Measurements from ENCODE around the gene FOXP4.

The FOXP4 gene

GRCh38 chr6:41638002-41638934 lies 92.1 kb downstream of the FOXP4 start, which contains the start of gene MDFI:
Gene MDFI, plus strand, starts transcription at chr6:41638468. Its CDS starts 282 bp downstream, at chr6:41638750.
- no peaks in the 10 kb centered on the region for H3K9me3 ChIP-seq (ENCODE audit: low read length)
- H4K20me1 ChIP-seq (ENCODE audit: insufficient read depth, low read length) = no peaks in the 10 kb centered on the region
- H3K4me2 ChIP-seq (ENCODE audit: low read length) = no peak within 1 kb of the TSS
- no peak for TF ChIP-seq EZH2 (IDR thresholded peaks at IDR 0.05; ENCODE audit: borderline replicate concordance, low read length)
- TF ChIP-seq CTCF (IDR thresholded peaks at IDR 0.05; ENCODE audit: low read length) = no peak
- no peak within 1 kb of the TSS for H3K4me3 ChIP-seq (ENCODE audit: low read depth, low read length, poor library complexity, severe bottlenecking)
- no peaks in the 10 kb centered on the region for H3K36me3 ChIP-seq (ENCODE audit: insufficient read depth, low read length)
- no peaks in the 10 kb centered on the region; the same call in 1 of the 2 replicates for H3K27me3 ChIP-seq (ENCODE audit: insufficient read depth, low read length)
- no peak within 1 kb of the TSS for H2AFZ ChIP-seq (ENCODE audit: low read length)
- no peak within 1 kb of the TSS for H3K27ac ChIP-seq (ENCODE audit: low read depth, low read length, poor library complexity, severe bottlenecking)
- H3K79me2 ChIP-seq (ENCODE audit: insufficient read depth, low read length) = no peaks in the 10 kb centered on the region
- no peaks in the 10 kb centered on the region for H3K4me1 ChIP-seq (ENCODE audit: insufficient read depth, low read length, severe bottlenecking)
- H3K9me2 ChIP-seq (ENCODE audit: low read depth, low read length) = no peaks in the 10 kb centered on the region
- no peaks in the 10 kb centered on the region for H3F3A ChIP-seq (ENCODE audit: insufficient read depth, low read length)
- no peak within 1 kb of the TSS for H3K9ac ChIP-seq (ENCODE audit: low read length)

- H3K79me2 ChIP-seq (ENCODE audit: insufficient read depth, low read length) = no peaks in the 10 kb centered on the region
- H3K9me2 ChIP-seq (ENCODE audit: low read depth, low read length) = no peaks in the 10 kb centered on the region
- H3K4me1 ChIP-seq (ENCODE audit: insufficient read depth, low read length, severe bottlenecking) = no peaks in the 10 kb centered on the region
- no peaks in the 10 kb centered on the region for H3F3A ChIP-seq (ENCODE audit: insufficient read depth, low read length)
- H3K9ac ChIP-seq (ENCODE audit: low read length) = no peak overlapping the region
- no peaks in the 10 kb centered on the region for H3K9me3 ChIP-seq (ENCODE audit: low read length)
- H3K36me3 ChIP-seq (ENCODE audit: insufficient read depth, low read length) = no peaks in the 10 kb centered on the region
- no peak overlapping the region for H3K4me2 ChIP-seq (ENCODE audit: low read length)
- no peak for TF ChIP-seq CTCF (IDR thresholded peaks at IDR 0.05; ENCODE audit: low read length)
- TF ChIP-seq EZH2 (IDR thresholded peaks at IDR 0.05; ENCODE audit: borderline replicate concordance, low read length) = no peak
- H2AFZ ChIP-seq (ENCODE audit: low read length) = no peak overlapping the region
- no peaks in the 10 kb centered on the region for H4K20me1 ChIP-seq (ENCODE audit: insufficient read depth, low read length)
- no peak overlapping the region for H3K27ac ChIP-seq (ENCODE audit: low read depth, low read length, poor library complexity, severe bottlenecking)
- no peaks in the 10 kb centered on the region; the same call in 1 of the 2 replicates for H3K27me3 ChIP-seq (ENCODE audit: insufficient read depth, low read length)
- H3K4me3 ChIP-seq (ENCODE audit: low read depth, low read length, poor library complexity, severe bottlenecking) = no peak overlapping the region
These were observed 93.0 kb downstream of the FOXP4 start for GRCh38 chr6:41638935-41639808.

- H3F3A ChIP-seq (ENCODE audit: insufficient read depth, low read length) = no peaks in the 10 kb centered on the region
- no peaks in the 10 kb centered on the region for H4K20me1 ChIP-seq (ENCODE audit: insufficient read depth, low read length)
- H3K9me3 ChIP-seq (ENCODE audit: low read length) = no peaks in the 10 kb centered on the region
- H3K36me3 ChIP-seq (ENCODE audit: insufficient read depth, low read length) = no peaks in the 10 kb centered on the region
- no peak overlapping the region for H2AFZ ChIP-seq (ENCODE audit: low read length)
- no peak overlapping the region for H3K9ac ChIP-seq (ENCODE audit: low read length)
- no peak overlapping the region for H3K4me2 ChIP-seq (ENCODE audit: low read length)
- H3K4me3 ChIP-seq (ENCODE audit: low read depth, low read length, poor library complexity, severe bottlenecking) = no peak overlapping the region
- H3K27me3 ChIP-seq (ENCODE audit: insufficient read depth, low read length) = no peaks in the 10 kb centered on the region
- no peak overlapping the region for H3K27ac ChIP-seq (ENCODE audit: low read depth, low read length, poor library complexity, severe bottlenecking)
- H3K4me1 ChIP-seq (ENCODE audit: insufficient read depth, low read length, severe bottlenecking) = no peaks in the 10 kb centered on the region
- TF ChIP-seq CTCF (IDR thresholded peaks at IDR 0.05; ENCODE audit: low read length) (no peak), EZH2 (IDR thresholded peaks at IDR 0.05; ENCODE audit: borderline replicate concordance, low read length) (no peak)
- no peaks in the 10 kb centered on the region for H3K79me2 ChIP-seq (ENCODE audit: insufficient read depth, low read length)
- H3K9me2 ChIP-seq (ENCODE audit: low read depth, low read length) = no peaks in the 10 kb centered on the region
These were observed 93.7 kb downstream of the FOXP4 start for GRCh38 chr6:41639809-41640371.

Data from OCI-LY1 (cell line).